Activated effector memory CD4-positive, alpha-beta T cell treated with Interleukin-2 at 50 U/mL for 16 hours (primary cell): ENCODE results near the gene ZDHHC6.
"Not testable (repeated sequence)": the region's sequence is repeated elsewhere in the genome, so short reads cannot be mapped to it uniquely, and the experiment has no call there.

Source experiments
- DNase-seq: peaks from one replicate; pipeline ENCODE4 v3.0.0-alpha.2; 2020

The ZDHHC6 gene

DNA sequence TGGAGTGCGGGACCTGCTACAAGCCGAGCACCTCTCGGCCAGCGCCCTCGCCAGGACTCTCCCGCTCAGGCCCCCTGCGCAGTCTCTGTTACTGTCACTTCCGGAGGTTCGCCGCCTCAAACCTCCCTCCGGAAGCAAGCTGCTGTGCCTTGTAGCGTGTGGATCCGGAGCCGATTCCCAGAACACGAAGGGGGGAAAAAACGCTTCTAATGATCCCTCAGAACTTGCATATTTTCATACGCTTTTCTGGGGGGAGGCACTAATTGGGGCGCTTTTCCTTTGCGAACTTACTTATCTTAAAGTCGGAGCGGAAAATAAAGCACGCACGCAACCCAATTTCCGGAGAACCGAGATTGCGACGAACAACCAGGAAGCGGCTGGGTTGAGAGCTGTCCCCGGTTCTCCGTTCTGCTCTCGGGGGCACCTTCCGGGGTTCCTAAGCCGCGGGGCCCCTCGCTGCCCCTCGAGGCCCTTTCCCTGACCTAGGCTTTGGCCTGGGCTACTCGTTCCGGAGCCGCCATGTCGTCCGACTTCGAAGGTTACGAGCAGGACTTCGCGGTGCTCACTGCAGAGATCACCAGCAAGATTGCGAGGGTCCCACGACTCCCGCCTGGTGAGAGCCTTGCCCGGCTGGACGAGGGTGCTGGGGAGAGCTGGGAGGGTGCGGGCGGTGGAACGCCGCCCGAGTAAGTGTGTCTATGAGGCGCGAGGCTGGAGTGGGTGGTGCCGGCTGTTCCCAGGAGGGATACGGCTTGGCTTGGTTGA lies at the start of gene ZDHHC6, which contains the start of gene VTI1A:
TSS of gene ZDHHC6 (minus strand) at position 60 of the 765 bp plus-strand sequence. CDS start 1,478 bp downstream, outside the sequence.
TSS of gene VTI1A (plus strand) at position 361 of the 765 bp plus-strand sequence. CDS start at position 520, 159 bp downstream.
- peak; percentile 76 for DNase-seq

DNA sequence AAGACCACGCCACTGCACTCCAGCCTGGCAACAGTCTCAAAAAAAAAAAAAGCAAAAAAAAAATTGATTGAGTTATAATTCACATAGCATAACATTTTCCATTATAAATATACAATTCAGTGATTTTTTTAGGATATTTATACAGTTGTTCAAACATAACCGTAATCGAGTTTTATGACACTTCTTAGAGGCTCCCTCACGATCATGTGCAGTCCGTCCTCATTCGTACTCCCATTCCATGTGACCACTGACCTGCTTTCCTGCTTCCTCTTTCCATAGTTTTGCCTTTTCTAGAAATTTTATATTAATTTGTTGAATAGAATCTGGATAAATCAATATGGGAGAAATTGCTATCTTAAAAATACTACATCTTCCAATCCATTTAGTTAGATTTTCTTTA lies 46.0 kb upstream of the ZDHHC6 start:
- no peak for DNase-seq

- DNase-seq = no peak
These were observed 44.4 kb upstream of the ZDHHC6 start for GRCh38 chr10:112491144-112491543.

DNA sequence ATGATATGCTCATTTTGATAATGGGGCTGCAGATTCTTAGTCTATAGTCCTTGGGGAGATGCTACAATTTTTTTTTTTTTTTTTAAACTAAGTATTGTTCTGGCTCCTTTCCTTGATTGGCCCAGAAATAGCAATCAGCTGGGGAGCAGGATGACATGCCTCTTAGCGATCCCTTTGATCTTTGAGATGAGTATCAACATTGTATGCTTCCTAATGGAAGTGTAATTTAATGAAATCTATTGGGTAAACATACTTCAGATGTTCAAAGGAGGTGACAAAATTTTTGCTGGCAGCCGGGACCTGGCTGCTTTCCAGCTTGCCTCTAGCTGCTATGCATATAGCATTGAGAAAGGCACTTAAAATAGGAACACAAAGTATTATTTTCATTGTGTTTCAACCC lies 43.8 kb upstream of the ZDHHC6 start:
- no peak for DNase-seq

GRCh38 chr10:112487964-112488363 lies 41.2 kb upstream of the ZDHHC6 start:
- no peak for DNase-seq

GRCh38 chr10:112484399-112484798 lies 37.7 kb upstream of the ZDHHC6 start:
- no peak for DNase-seq

DNA sequence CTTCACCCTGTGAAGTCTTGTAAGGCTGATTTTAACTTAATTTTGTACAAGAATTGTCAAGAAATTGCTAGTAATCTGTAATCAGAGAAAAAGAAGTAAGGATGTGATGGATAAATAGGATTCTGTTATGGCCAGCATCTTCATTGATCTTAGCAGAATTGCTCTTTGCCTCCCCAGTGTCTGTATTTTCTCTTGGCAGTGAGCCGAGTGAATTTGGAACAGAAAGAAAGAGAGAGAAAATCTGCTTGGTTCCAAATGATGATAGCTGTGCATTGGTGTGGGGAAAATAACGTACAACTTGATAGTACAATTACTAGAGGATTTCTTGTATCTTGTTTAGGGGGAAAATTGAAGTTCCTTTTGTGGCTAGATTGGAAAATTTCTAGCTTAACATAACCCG lies 34.9 kb upstream of the ZDHHC6 start:
- no peak for DNase-seq

GRCh38 chr10:112475575-112476218 lies 29.0 kb upstream of the ZDHHC6 start:
- no peak for DNase-seq

- DNase-seq = no peak
These were observed 25.3 kb upstream of the ZDHHC6 start for GRCh38 chr10:112471878-112472487.

GRCh38 chr10:112467541-112468075 lies 20.9 kb upstream of the ZDHHC6 start:
- no peak for DNase-seq

GRCh38 chr10:112466802-112467201 lies 20.1 kb upstream of the ZDHHC6 start:
- DNase-seq = no peak

DNA sequence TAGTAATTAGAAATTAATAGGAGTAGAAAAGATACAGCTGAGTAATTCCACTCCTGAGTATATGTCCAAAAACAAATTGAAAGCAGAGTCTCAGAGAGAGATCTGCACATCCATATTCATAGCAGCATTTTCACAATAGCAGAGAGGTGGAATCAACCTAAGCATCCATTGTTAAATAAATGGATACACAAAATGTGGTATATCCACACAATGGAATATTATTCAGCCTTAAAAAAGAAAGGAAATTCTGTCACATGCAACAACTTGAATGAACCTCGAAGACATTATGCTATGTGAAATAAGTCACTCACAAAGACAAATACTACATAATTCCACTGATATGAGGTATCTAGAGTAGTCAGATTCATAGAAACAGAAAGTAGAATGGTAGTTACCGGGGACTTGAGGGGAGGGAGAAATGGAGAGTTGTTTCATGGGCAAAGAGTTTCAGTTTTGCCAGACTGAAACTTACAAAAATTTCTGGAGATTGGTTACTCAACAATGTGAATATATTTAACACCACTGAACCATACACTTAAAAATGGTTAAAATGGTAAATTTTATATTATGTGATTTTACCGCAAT lies 18.7 kb upstream of the ZDHHC6 start:
- DNase-seq = no peak

GRCh38 chr10:112464074-112464473 lies 17.4 kb upstream of the ZDHHC6 start:
- not testable (repeated sequence) for DNase-seq

- DNase-seq = no peak
These were observed 14.5 kb upstream of the ZDHHC6 start for GRCh38 chr10:112461029-112461887.

- DNase-seq = no peak
These were observed 13.7 kb upstream of the ZDHHC6 start for GRCh38 chr10:112460366-112460765.

- no peak for DNase-seq
These were observed 9.8 kb upstream of the ZDHHC6 start for GRCh38 chr10:112456533-112456932.

GRCh38 chr10:112454910-112455779 lies 8.4 kb upstream of the ZDHHC6 start:
- DNase-seq = no peak

DNA sequence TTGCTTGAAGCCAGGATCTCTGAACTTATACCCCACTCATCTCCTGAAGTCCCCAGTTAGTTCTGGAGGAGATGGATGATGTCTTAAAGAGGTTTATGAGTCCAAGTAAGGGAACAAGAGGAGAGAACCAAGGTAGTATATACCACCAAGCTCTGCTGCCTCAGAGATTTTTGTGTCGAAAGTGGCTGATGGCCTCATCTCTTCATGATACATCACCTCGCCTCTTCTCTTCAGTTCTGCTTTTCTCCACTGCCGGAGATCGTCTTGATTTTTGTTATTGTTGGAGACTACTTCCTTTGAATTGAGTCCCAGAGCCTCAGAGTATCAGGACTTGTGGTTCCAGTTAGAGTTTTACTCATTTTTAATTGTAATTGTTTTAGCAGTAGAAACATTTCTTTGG lies 2.2 kb upstream of the ZDHHC6 start:
- DNase-seq = no peak

GRCh38 chr10:112447620-112447928 lies 860 bp upstream of the ZDHHC6 start:
- no peak for DNase-seq

DNA sequence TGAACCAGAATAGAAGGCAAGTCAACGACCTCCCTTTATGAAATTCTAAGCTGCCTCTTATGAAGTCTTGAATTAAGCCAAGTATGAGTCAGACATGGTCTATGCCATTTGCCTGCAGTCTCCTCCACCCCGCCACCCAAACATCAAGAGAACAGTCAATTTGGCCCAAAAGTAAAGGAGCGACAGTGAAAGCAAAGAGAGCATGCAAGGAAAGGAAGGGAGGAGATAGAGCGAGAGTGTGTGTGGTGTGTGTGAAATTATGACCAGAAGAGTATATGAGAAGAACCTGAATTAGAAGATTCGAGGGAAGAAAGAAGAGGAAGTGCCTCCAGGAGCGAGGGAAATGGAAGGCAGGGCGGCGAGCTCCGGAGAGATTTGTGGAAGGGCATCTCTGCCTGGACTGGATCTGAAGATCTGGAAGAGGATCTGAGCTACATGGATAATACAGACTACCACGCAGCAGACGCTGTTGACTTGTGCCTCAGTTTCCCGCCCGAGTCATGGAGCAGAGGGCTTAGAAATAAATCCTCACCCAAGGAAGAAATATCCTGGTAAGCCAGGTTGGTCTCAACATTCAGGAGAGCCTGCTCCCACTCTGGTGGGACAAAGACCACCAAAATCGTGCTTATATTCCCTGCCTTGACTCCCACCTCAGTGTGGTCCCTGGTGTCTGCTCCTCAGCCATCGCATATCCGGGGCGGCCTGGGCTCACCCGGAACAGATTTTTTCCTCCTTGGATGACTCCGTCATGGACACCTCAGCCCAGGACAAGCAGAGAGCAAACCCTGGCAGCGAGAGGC lies 459 bp downstream of the ZDHHC6 start:
- no peak for DNase-seq

GRCh38 chr10:112442063-112442462 lies 4.7 kb downstream of the ZDHHC6 start:
- no peak for DNase-seq
